HepG2 (cell line): Measurements from ENCODE around the gene TLK1. TPM values are rescaled to one million over a fixed set of nuclear protein-coding genes. Genes with fewer than 3 reads are reported as not detected.

ENCODE experiments used
- CENPT ChIP-seq: sonication (generic); formaldehyde crosslinking; IDR thresholded peaks from 2 replicates; pipeline ENCODE4 v1.8.0; 2022; ENCODE audit warnings: low read depth, mild to moderate bottlenecking, moderate library complexity, missing genetic modification reagents
- GATAD2A ChIP-seq: IDR thresholded peaks from 2 replicates; pipeline ENCODE4 v1.6.1; 2016
- KDM5B ChIP-seq: sonication (generic); formaldehyde crosslinking; IDR thresholded peaks from 2 replicates; pipeline ENCODE4 v1.4.0; 2020; ENCODE audit warnings: missing genetic modification reagents, mild to moderate bottlenecking, borderline replicate concordance
- MED1 ChIP-seq: sonication (generic); formaldehyde crosslinking; IDR thresholded peaks from 2 replicates; pipeline ENCODE4 v1.4.0; 2020; ENCODE audit warnings: missing genetic modification reagents
- MED13 ChIP-seq: sonication (generic); formaldehyde crosslinking; IDR thresholded peaks from 2 replicates; pipeline ENCODE4 v1.5.0; 2020; ENCODE audit warnings: missing genetic modification reagents
- PLRG1 ChIP-seq: fragments of 450-650 bp; conservative IDR thresholded peaks from 2 replicates; pipeline ENCODE4 v1.6.1; 2016
- SALL1 ChIP-seq: sonication (generic); formaldehyde crosslinking; IDR thresholded peaks from 2 replicates; pipeline ENCODE4 v1.8.0; 2022; ENCODE audit warnings: mild to moderate bottlenecking, missing genetic modification reagents
- ZBTB20 ChIP-seq: sonication (generic); formaldehyde crosslinking; IDR thresholded peaks from 2 replicates; pipeline ENCODE4 v1.8.1; 2023; ENCODE audit warnings: missing genetic modification reagents, low read depth, mild to moderate bottlenecking, borderline replicate concordance
- ZFAT ChIP-seq: sonication (generic); formaldehyde crosslinking; conservative IDR thresholded peaks from 2 replicates; pipeline ENCODE4 v1.8.1; 2023; ENCODE audit warnings: missing genetic modification reagents, inconsistent platforms
- ZNF468 ChIP-seq: sonication (generic); formaldehyde crosslinking; IDR thresholded peaks from 2 replicates; pipeline ENCODE4 v1.8.0; 2022; ENCODE audit warnings: mild to moderate bottlenecking, moderate library complexity, missing genetic modification reagents
- ZNF687 ChIP-seq: sonication (generic); formaldehyde crosslinking; IDR thresholded peaks from 2 replicates; pipeline ENCODE4 v1.5.1; 2020; ENCODE audit warnings: mild to moderate bottlenecking, missing genetic modification reagents, moderate library complexity
- ZNF720 ChIP-seq: sonication (generic); formaldehyde crosslinking; IDR thresholded peaks from 2 replicates; pipeline ENCODE4 v1.4.0; 2020; ENCODE audit warnings: missing genetic modification reagents
- ZNF724P ChIP-seq: sonication (generic); formaldehyde crosslinking; IDR thresholded peaks from 2 replicates; pipeline ENCODE4 v1.8.0; 2022; ENCODE audit warnings: missing genetic modification reagents, borderline replicate concordance
- ZNF773 ChIP-seq: sonication (generic); formaldehyde crosslinking; IDR thresholded peaks from 2 replicates; pipeline ENCODE4 v1.4.0; 2020; ENCODE audit warnings: missing genetic modification reagents, borderline replicate concordance
- ZNF83 ChIP-seq: sonication (generic); formaldehyde crosslinking; IDR thresholded peaks from 2 replicates; pipeline ENCODE4 v1.4.0; 2020; ENCODE audit warnings: missing genetic modification reagents, mild to moderate bottlenecking, borderline replicate concordance
- polyA plus RNA-seq, 8 experiments: library from polyadenylated mRNA; depleted of rRNA in 3 of 8; stranded (reverse) in 7 of 8; unstranded in 1 of 8; fragments of >200 nt; fragmentation: Illumina TruSeq in 4 of 8; extraction: Trizol in 4 of 8; gene quantifications; 2 replicates each; pipeline versions ENCODE4 v1.2.1 to v1.2.3, GENCODE V29; 2011 to 2016; ENCODE audit warnings: low read depth in 4 of 8, missing spikeins in 1 of 8, mixed read lengths in 1 of 8; ENCODE audit not compliant: insufficient read depth in 1 of 8
- total RNA-seq, 5 experiments: library from RNA; depleted of rRNA; stranded (reverse); fragments of >200 nt; fragmentation: Illumina TruSeq; extraction: Trizol; gene quantifications; 2 replicates each; pipeline ENCODE4 v1.2.3, GENCODE V29; 2016; ENCODE audit warnings: low read depth in 1 of 5
- TF ChIP-seq, protein P1 (sequence below): sonication (generic); formaldehyde crosslinking; IDR thresholded peaks from 2 replicates; pipeline ENCODE4 v1.5.0; 2020; ENCODE audit warnings: missing genetic modification reagents
- TF ChIP-seq, protein P2 (sequence below): sonication (generic); formaldehyde crosslinking; IDR thresholded peaks from 2 replicates; pipeline ENCODE4 v1.4.0; 2020; ENCODE audit warnings: mild to moderate bottlenecking, missing genetic modification reagents, borderline replicate concordance
- TF ChIP-seq, protein P3 (sequence below): sonication (generic); formaldehyde crosslinking; IDR thresholded peaks from 2 replicates; pipeline ENCODE4 v1.5.1; 2020; ENCODE audit warnings: mild to moderate bottlenecking, missing genetic modification reagents, moderate library complexity

TLK1 gene
- total and polyA plus RNA-seq, 2 of the 13 experiments (the other 11 are each of a cell fraction or from before 2014, with no cell fraction given): 16.8 to 28.7 TPM

- TF ChIP-seq KDM5B (peak; percentile 56; the same call in 1 of the 2 replicates), ZNF687 (CRISPR knock-in tag) (peak; percentile 96), SALL1 (CRISPR knock-in tag) (peak; percentile 70; the same call in 1 of the 2 replicates), ZNF773 (CRISPR knock-in tag) (peak; percentile 71; the same call in 1 of the 2 replicates), MED13 (CRISPR knock-in tag) (peak; percentile 61; the same call in 1 of the 2 replicates), ZNF468 (CRISPR knock-in tag) (peak; percentile 90; the same call in 1 of the 2 replicates), ZBTB20 (no peak; the same call in 1 of the 2 replicates), ZNF720 (CRISPR knock-in tag) (no peak), ZNF83 (CRISPR knock-in tag) (peak; percentile 75; the same call in 1 of the 2 replicates), ZFAT (CRISPR knock-in tag) (peak; percentile 77; the same call in 1 of the 2 replicates), PLRG1 (no peak), GATAD2A (CRISPR knock-in tag) (peak; percentile 26), MED1 (peak; percentile 86), ZNF724P (peak; percentile 38; the same call in 1 of the 2 replicates), CENPT (CRISPR knock-in tag) (peak; percentile 86)
- TF ChIP-seq, protein P1, sequence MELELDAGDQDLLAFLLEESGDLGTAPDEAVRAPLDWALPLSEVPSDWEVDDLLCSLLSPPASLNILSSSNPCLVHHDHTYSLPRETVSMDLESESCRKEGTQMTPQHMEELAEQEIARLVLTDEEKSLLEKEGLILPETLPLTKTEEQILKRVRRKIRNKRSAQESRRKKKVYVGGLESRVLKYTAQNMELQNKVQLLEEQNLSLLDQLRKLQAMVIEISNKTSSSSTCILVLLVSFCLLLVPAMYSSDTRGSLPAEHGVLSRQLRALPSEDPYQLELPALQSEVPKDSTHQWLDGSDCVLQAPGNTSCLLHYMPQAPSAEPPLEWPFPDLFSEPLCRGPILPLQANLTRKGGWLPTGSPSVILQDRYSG (CRISPR knock-in tag): peak; percentile 86; the same call in 1 of the 2 replicates
- TF ChIP-seq, protein P2, sequence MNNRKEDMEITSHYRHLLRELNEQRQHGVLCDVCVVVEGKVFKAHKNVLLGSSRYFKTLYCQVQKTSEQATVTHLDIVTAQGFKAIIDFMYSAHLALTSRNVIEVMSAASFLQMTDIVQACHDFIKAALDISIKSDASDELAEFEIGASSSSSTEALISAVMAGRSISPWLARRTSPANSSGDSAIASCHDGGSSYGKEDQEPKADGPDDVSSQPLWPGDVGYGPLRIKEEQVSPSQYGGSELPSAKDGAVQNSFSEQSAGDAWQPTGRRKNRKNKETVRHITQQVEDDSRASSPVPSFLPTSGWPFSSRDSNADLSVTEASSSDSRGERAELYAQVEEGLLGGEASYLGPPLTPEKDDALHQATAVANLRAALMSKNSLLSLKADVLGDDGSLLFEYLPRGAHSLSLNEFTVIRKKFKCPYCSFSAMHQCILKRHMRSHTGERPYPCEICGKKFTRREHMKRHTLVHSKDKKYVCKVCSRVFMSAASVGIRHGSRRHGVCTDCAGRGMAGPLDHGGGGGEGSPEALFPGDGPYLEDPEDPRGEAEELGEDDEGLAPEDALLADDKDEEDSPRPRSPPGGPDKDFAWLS (CRISPR knock-in tag): no peak
- TF ChIP-seq, protein P3, sequence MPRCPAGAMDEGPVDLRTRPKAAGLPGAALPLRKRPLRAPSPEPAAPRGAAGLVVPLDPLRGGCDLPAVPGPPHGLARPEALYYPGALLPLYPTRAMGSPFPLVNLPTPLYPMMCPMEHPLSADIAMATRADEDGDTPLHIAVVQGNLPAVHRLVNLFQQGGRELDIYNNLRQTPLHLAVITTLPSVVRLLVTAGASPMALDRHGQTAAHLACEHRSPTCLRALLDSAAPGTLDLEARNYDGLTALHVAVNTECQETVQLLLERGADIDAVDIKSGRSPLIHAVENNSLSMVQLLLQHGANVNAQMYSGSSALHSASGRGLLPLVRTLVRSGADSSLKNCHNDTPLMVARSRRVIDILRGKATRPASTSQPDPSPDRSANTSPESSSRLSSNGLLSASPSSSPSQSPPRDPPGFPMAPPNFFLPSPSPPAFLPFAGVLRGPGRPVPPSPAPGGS (CRISPR knock-in tag): peak; percentile 63; the same call in 1 of the 2 replicates
Observed at GRCh38 chr2:170973492-170974303, 187.0 kb downstream of the TLK1 start (continued).
